GM18951 (cell line): ENCODE measurements around the gene B4GALNT3.

ENCODE experiments used
- POLR2A ChIP-seq: IDR thresholded peaks from 4 replicates; pipeline ENCODE4 v1.6.1; 2011; ENCODE audit warnings: mild to moderate bottlenecking; ENCODE audit not compliant: insufficient read length, insufficient read depth; ENCODE audit errors: extremely low read depth
- in situ Hi-C: fragments of 300-500 bp; cut with MboI; formaldehyde crosslinking; loops from one replicate; pipeline ENCODE4 v1.12.0; 2022; ENCODE audit warnings: low sequenced_read_pairs, mixed read lengths, inconsistent platforms; ENCODE audit not compliant: unreplicated experiment

Gene B4GALNT3

GRCh38 chr12:542395-543113, 82.8 kb downstream of the B4GALNT3 start:
- TF ChIP-seq POLR2A = no peak
- in situ Hi-C loops = no loop called here

GRCh38 chr12:543114-543451, 83.3 kb downstream of the B4GALNT3 start:
- TF ChIP-seq POLR2A = no peak
- in situ Hi-C loops = no loop called here

GRCh38 chr12:544142-544541, 84.4 kb downstream of the B4GALNT3 start:
- TF ChIP-seq POLR2A = no peak
- in situ Hi-C loops = no loop called here

GRCh38 chr12:544941-545635, 85.3 kb downstream of the B4GALNT3 start:
- no peak for TF ChIP-seq POLR2A
- in situ Hi-C loops = no loop called here

GRCh38 chr12:545835-546234, 86.1 kb downstream of the B4GALNT3 start:
- in situ Hi-C loops = no loop called here
- TF ChIP-seq POLR2A = no peak

- in situ Hi-C loops = no loop called here
- no peak for TF ChIP-seq POLR2A
Observed at GRCh38 chr12:546265-546919, 86.7 kb downstream of the B4GALNT3 start.

GRCh38 chr12:546920-547845, 87.4 kb downstream of the B4GALNT3 start:
- no peak for TF ChIP-seq POLR2A
- in situ Hi-C loops = no loop called here

GRCh38 chr12:547883-548470, 88.2 kb downstream of the B4GALNT3 start:
- TF ChIP-seq POLR2A = no peak
- in situ Hi-C loops = no loop called here

- TF ChIP-seq POLR2A = no peak
- in situ Hi-C loops = loop anchor here (25.0 kb wide), 1 partner anchor 538 kb away; no protein-coding TSS in a partner anchor
Observed at GRCh38 chr12:549476-550082, 89.8 kb downstream of the B4GALNT3 start.

- in situ Hi-C loops = loop anchor here (25.0 kb wide), 1 partner anchor 537 kb away; no protein-coding TSS in a partner anchor
- no peak for TF ChIP-seq POLR2A
Observed at GRCh38 chr12:550473-551260, 90.9 kb downstream of the B4GALNT3 start.

- TF ChIP-seq POLR2A = no peak
- in situ Hi-C loops = loop anchor here (25.0 kb wide), 1 partner anchor 535 kb away; no protein-coding TSS in a partner anchor
Observed at GRCh38 chr12:552466-552865, 92.7 kb downstream of the B4GALNT3 start.
